B cell (primary cell): ENCODE results near the gene RSPH6A. TPM values are rescaled to one million over a fixed set of nuclear protein-coding genes. Genes with fewer than 3 reads are reported as not detected.

Experiments
- ATAC-seq: fragments of 200-7000 bp; cut with Tn5 transposase; one replicate; pipeline ENCODE4 v1.10.0; 2021; ENCODE audit warnings: low read depth, mild to moderate bottlenecking, moderate number of reproducible peaks, moderate library complexity
- CTCF ChIA-PET: fragments of 350-600 bp; sonication (Branson Sonifier 250); formaldehyde crosslinking; loops from one replicate; lab custom pipeline; 2021; ENCODE audit warnings: antibody characterized with exemption, inconsistent platforms; lab: Charles Lee
- POLR2A ChIA-PET: fragments of 350-600 bp; sonication (Branson Sonifier 250); formaldehyde crosslinking; loops from one replicate; lab custom pipeline; 2021; ENCODE audit warnings: antibody characterized with exemption; lab: Charles Lee
- DNase-seq: peaks from one replicate; pipeline ENCODE4 v3.0.0; 2013
- H2AFZ ChIP-seq: 2 replicates; pipeline ENCODE4 v1.6.1; 2012; ENCODE audit warnings: mild to moderate bottlenecking, low read depth, low read length; ENCODE audit not compliant: insufficient read depth, poor library complexity, severe bottlenecking
- H3K27ac ChIP-seq, 2 donors: 1 replicate in 1 of 2; 2 replicates in 1 of 2; pipeline ENCODE4 v1.5.1; 2012 to 2013; ENCODE audit warnings: low read length in 2 of 2, mild to moderate bottlenecking in 2 of 2, moderate library complexity in 1 of 2
- H3K27me3 ChIP-seq, 4 experiments: fragments of 200-600 bp in 1 of 4; sonication (generic) in 1 of 4; replicated peaks in 1 of 4; 1 replicate in 2 of 4; 2 replicates in 2 of 4; pipeline versions ENCODE4 v1.6.1 to v1.7.0; 2013 to 2016; ENCODE audit warnings: low read length in 3 of 4, mild to moderate bottlenecking in 2 of 4, mixed read lengths in 1 of 4, moderate library complexity in 1 of 4; ENCODE audit not compliant: insufficient read depth in 4 of 4, control insufficient read depth in 3 of 4; ENCODE audit errors: control extremely low read depth in 1 of 4
- H3K36me3 ChIP-seq, 2 experiments: replicated peaks in 1 of 2; 1 replicate in 1 of 2; 2 replicates in 1 of 2; pipeline versions ENCODE4 v1.6.1 to v1.7.1; 2013; ENCODE audit warnings: low read length in 1 of 2; ENCODE audit not compliant: insufficient read depth in 2 of 2, control insufficient read depth in 1 of 2; ENCODE audit errors: control extremely low read depth in 1 of 2, extremely low read depth in 1 of 2
- H3K4me1 ChIP-seq, 2 donors: fragments of 200-600 bp in 1 of 2; sonication (generic) in 1 of 2; 1 replicate in 1 of 2; 2 replicates in 1 of 2; pipeline versions ENCODE4 v1.5.1 to v1.6.1; 2013 to 2017; ENCODE audit warnings: low read length in 2 of 2; ENCODE audit not compliant: control insufficient read depth in 2 of 2, insufficient read depth in 2 of 2
- H3K4me2 ChIP-seq: replicated peaks from 2 replicates; pipeline ENCODE3; 2012; ENCODE audit warnings: mild to moderate bottlenecking, low read depth, low read length; ENCODE audit not compliant: poor library complexity, severe bottlenecking
- H3K4me3 ChIP-seq, 5 experiments: fragments of 200-600 bp in 1 of 5; sonication (generic) in 1 of 5; 1 replicate in 3 of 5; 2 replicates in 2 of 5; pipeline versions ENCODE4 v1.5.1 to v1.7.0; 2011 to 2016; ENCODE audit warnings: low read length in 4 of 5, mild to moderate bottlenecking in 4 of 5, low read depth in 2 of 5, control low read depth in 1 of 5, moderate library complexity in 1 of 5; ENCODE audit not compliant: insufficient read depth in 1 of 5; ENCODE audit errors: control extremely low read depth in 1 of 5, extremely low read depth in 1 of 5
- H3K79me2 ChIP-seq: fragments of 200-600 bp; sonication (generic); one replicate; pipeline ENCODE4 v1.6.0; 2016; ENCODE audit warnings: low read length; ENCODE audit not compliant: control insufficient read depth, insufficient read depth
- H3K9ac ChIP-seq: fragments of 200-600 bp; sonication (generic); 2 replicates; pipeline ENCODE4 v1.6.1; 2017; ENCODE audit warnings: mild to moderate bottlenecking, low read length, moderate library complexity
- H3K9me3 ChIP-seq, 3 donors: one replicate each; pipeline versions ENCODE4 v1.6.1 to v1.7.1; 2013; ENCODE audit warnings: low read length in 2 of 3; ENCODE audit not compliant: control insufficient read depth in 2 of 3, insufficient read depth in 1 of 3; ENCODE audit errors: control extremely low read depth in 1 of 3
- H4K20me1 ChIP-seq: 2 replicates; pipeline ENCODE4 v1.6.0; 2012; ENCODE audit warnings: mild to moderate bottlenecking, low read length; ENCODE audit not compliant: insufficient read depth, control insufficient read depth, poor library complexity, severe bottlenecking
- H3K27ac Mint-ChIP-seq: one replicate; pipeline ENCODE4 v1.8.0; 2021; ENCODE audit warnings: mixed read lengths
- H3K27me3 Mint-ChIP-seq: one replicate; pipeline ENCODE4 v1.8.0; 2021; ENCODE audit warnings: mixed read lengths
- H3K4me1 Mint-ChIP-seq: one replicate; pipeline ENCODE4 v1.8.0; 2021; ENCODE audit warnings: mixed read lengths
- H3K4me3 Mint-ChIP-seq: one replicate; pipeline ENCODE4 v1.8.0; 2021; ENCODE audit warnings: mixed read lengths
- H3K9me3 Mint-ChIP-seq: one replicate; pipeline ENCODE4 v1.8.0; 2022; ENCODE audit warnings: mixed read lengths; ENCODE audit not compliant: insufficient read depth
- EZH2 ChIP-seq: IDR thresholded peaks from 2 replicates; pipeline ENCODE4 v1.6.1; 2012; ENCODE audit warnings: borderline replicate concordance, low read depth, mild to moderate bottlenecking, moderate library complexity, low read length; ENCODE audit not compliant: insufficient read depth, poor library complexity, severe bottlenecking
- WGBS: methylation state at CpG from one replicate; pipeline ENCODE4 v1.1.5; 2013; ENCODE audit warnings: missing lambda C conversion rate; ENCODE audit not compliant: insufficient coverage; 5-methylcytosine and 5-hydroxymethylcytosine counted together
- intact Hi-C: fragments of 100-400 bp; cut with micrococcal nuclease; formaldehyde crosslinking; loops from one replicate; pipeline ENCODE4 v1.10.0; 2022
- polyA plus RNA-seq: library from polyadenylated mRNA; depleted of rRNA; stranded (reverse); fragments of >200 nt; gene quantifications from 2 replicates; pipeline ENCODE4 v1.2.3, GENCODE V29; 2012
- total RNA-seq, 2 donors: library from RNA; stranded (reverse); fragments of 120-200 nt in 1 of 2; gene quantifications; 1 replicate in 1 of 2; 2 replicates in 1 of 2; pipeline versions ENCODE4 v1.2.3 to v1.2.4, GENCODE V29; 2013 to 2022
- TF ChIP-seq, protein P1 (sequence below): fragments of 200-600 bp; IDR thresholded peaks from one replicate; pipeline ENCODE4 v1.8.0; 2022; ENCODE audit warnings: antibody characterized with exemption, mild to moderate bottlenecking

The RSPH6A gene
- total and polyA plus RNA-seq, 2 donors (not counting 1 experiment from before 2014, with no cell fraction given) = 0.03 to 0.62 TPM

DNA sequence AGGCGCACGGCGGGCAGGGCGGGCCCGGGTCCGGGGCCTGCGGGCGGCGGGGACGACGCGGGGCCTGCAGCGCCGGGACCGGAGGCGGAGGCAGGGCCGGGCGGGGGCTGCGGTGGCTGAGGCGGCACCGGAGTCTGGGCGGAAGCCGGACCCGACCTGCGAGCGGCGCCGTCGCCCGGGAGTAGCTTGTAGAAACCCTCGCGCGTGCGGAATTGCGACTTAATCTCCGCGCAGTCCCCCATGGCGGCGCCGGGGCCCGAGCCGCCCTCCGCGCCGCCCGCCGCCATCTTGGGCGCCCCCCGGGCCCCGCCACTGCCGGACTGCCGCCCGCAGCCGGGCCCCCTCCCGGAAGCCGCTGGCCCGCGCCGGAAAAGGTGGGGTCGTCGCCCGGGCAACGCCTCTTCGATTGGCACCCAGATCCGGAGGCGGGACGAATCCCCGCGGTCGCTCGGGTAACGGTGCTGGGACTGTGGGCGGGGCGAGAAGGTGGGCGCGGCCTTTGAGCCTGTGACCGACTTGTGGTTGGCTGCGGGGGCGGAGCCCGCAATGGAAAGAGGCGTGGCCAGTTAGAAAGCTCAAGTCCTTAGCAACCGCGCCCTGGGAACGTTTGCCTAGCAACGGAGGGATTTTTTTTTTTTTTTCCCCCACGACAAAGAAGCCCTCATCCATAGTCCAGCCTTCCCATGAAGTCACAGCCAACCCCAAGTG is 22.5 kb downstream of the RSPH6A start, which contains the start of gene DMWD:
Gene DMWD (minus strand): TSS at position 376 of the 708 bp plus-strand sequence. CDS start 89 bp downstream, at position 287.
- Histone ChIP-seq H2AFZ (peak within 1 kb of the TSS; percentile 75), H4K20me1 (peaks cover 33% of the 10 kb centered on the region), H3K9me3 (no peaks in the 10 kb centered on the region), H3K4me3 (peak within 1 kb of the TSS; percentile 40 to 73 (median 59)), H3K9ac (peak within 1 kb of the TSS; percentile 70), H3K4me2 (peak within 1 kb of the TSS; percentile 95), H3K27me3 (no peaks in the 10 kb centered on the region), H3K36me3 (peaks cover 0 to 15% of the 10 kb centered on the region in 2 experiments), H3K79me2 (peaks cover 28% of the 10 kb centered on the region), H3K27ac (peak within 1 kb of the TSS; percentile 22 to 76), H3K4me1 (peaks cover 24 to 29% of the 10 kb centered on the region in 2 donors)
- peak; percentile 99 for DNase-seq
- ATAC-seq = peak; percentile 97
- ChIA-PET POLR2A (interaction anchor here (0.6 to 1.7 kb wide), 4 partner anchors 23 to 108 kb away, joined by 4 to 18 read pairs (median 4); partner anchors contain the start of genes QPCTL, SIX5 and SNRPD2), CTCF (interaction anchor here (0.6 to 3.5 kb wide), 9 partner anchors 9 to 631 kb away, joined by 3 to 13 read pairs (median 8); partner anchors contain the start of genes QPCTL and SIX5)
- Mint-ChIP-seq H3K27me3 (peaks cover 8% of the 10 kb centered on the region), H3K9me3 (no peaks in the 10 kb centered on the region), H3K4me1 (peaks cover 30% of the 10 kb centered on the region), H3K4me3 (peak within 1 kb of the TSS; percentile 93), H3K27ac (peak within 1 kb of the TSS; percentile 92)
- TF ChIP-seq, protein P1, sequence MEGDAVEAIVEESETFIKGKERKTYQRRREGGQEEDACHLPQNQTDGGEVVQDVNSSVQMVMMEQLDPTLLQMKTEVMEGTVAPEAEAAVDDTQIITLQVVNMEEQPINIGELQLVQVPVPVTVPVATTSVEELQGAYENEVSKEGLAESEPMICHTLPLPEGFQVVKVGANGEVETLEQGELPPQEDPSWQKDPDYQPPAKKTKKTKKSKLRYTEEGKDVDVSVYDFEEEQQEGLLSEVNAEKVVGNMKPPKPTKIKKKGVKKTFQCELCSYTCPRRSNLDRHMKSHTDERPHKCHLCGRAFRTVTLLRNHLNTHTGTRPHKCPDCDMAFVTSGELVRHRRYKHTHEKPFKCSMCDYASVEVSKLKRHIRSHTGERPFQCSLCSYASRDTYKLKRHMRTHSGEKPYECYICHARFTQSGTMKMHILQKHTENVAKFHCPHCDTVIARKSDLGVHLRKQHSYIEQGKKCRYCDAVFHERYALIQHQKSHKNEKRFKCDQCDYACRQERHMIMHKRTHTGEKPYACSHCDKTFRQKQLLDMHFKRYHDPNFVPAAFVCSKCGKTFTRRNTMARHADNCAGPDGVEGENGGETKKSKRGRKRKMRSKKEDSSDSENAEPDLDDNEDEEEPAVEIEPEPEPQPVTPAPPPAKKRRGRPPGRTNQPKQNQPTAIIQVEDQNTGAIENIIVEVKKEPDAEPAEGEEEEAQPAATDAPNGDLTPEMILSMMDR = no peak
- no peak for TF ChIP-seq EZH2
- intact Hi-C loops = loop anchor here (1.0 to 10.0 kb wide), 10 partner anchors 13 to 286 kb away; partner anchors contain the start of genes CCDC61, FBXO46, OPA3 and SIX5
- WGBS = under 1% methylated on average over 81 of the region's 86 CpGs
